HG03025 (cell line): ENCODE data around the gene AHNAK2.

ENCODE experiments used
- ATAC-seq: cut with Tn5 transposase; IDR thresholded peaks from one replicate; pipeline ENCODE4 v1.9.1; 2021; ENCODE audit warnings: mild to moderate bottlenecking, moderate library complexity; ENCODE audit not compliant: unreplicated experiment, low FRiP score

The AHNAK2 gene

GRCh38 chr14:105012171-105012985 is 34.2 kb upstream of the AHNAK2 start:
- ATAC-seq = no peak

- no peak for ATAC-seq
Observed at GRCh38 chr14:105011312-105011990, 33.3 kb upstream of the AHNAK2 start.

- ATAC-seq = no peak
Observed at GRCh38 chr14:105010891-105011291, 32.7 kb upstream of the AHNAK2 start.

- ATAC-seq = no peak
Observed at GRCh38 chr14:105010106-105010505, 31.9 kb upstream of the AHNAK2 start.

- ATAC-seq = no peak
Observed at GRCh38 chr14:105007593-105008264, 29.6 kb upstream of the AHNAK2 start.

- ATAC-seq = no peak
Observed at GRCh38 chr14:105006831-105007592, 28.8 kb upstream of the AHNAK2 start.

GRCh38 chr14:105005929-105006830 is 28.0 kb upstream of the AHNAK2 start:
- ATAC-seq = no peak

- ATAC-seq = no peak
Observed at GRCh38 chr14:105005329-105005928, 27.3 kb upstream of the AHNAK2 start.

- ATAC-seq = no peak
Observed at GRCh38 chr14:104999361-104999760, 21.2 kb upstream of the AHNAK2 start.

- ATAC-seq = no peak
Observed at GRCh38 chr14:104998801-104999200, 20.6 kb upstream of the AHNAK2 start.

- ATAC-seq = no peak
Observed at GRCh38 chr14:104996483-104996882, 18.3 kb upstream of the AHNAK2 start.

- ATAC-seq = no peak
Observed at GRCh38 chr14:104996032-104996431, 17.9 kb upstream of the AHNAK2 start.

- ATAC-seq = no peak
Observed at GRCh38 chr14:104994978-104995377, 16.8 kb upstream of the AHNAK2 start.

GRCh38 chr14:104993808-104994591 is 15.8 kb upstream of the AHNAK2 start:
- ATAC-seq = no peak

GRCh38 chr14:104993306-104993705 is 15.1 kb upstream of the AHNAK2 start:
- ATAC-seq = no peak

GRCh38 chr14:104992501-104992900 is 14.3 kb upstream of the AHNAK2 start:
- no peak for ATAC-seq

- ATAC-seq = no peak
Observed at GRCh38 chr14:104991896-104992230, 13.7 kb upstream of the AHNAK2 start.

GRCh38 chr14:104989951-104990303 is 11.8 kb upstream of the AHNAK2 start:
- ATAC-seq = no peak
